ENCODE results near the gene IRF2. TPM values are rescaled to one million over a fixed set of nuclear protein-coding genes. Genes with fewer than 3 reads are reported as not detected.
A peak's percentile ranks its signal among the peaks of the same experiment; 100 is the strongest.

The IRF2 gene
- total RNA-seq, 4 donors from 2014 or later: 23.7 to 36.8 (median 30.4) TPM

DNA sequence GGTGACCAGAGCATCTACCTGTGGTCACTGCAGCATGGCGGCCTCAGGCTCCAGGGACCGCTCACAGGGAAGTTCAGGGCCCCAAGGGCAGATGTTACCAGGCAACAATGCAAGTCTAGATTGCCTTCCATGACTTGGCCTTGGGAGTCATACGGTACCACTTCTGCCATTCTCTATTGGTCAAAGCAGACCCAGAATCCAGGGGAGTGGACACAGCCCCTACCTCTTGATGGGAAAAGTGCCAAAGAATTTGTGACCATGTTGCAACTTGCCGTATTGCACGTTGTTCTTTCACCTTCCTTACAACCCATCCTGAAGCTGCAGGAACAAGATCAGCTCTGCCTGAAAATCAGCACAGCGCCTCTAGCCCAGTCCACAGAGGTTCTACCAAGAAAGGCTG, 111.1 kb downstream of the IRF2 start:
- Histone ChIP-seq H3K36me3 (no peaks in the 10 kb centered on the region), H3K9me3 (no peaks in the 10 kb centered on the region), H3K4me1 (peaks cover 0 to 41% (median 6%) of the 10 kb centered on the region in 4 donors), H3K4me3 (no peak overlapping the region), H3K27me3 (no peaks in the 10 kb centered on the region), H3K27ac (no peak overlapping the region)
- TF ChIP-seq EP300 (IDR thresholded peaks at IDR 0.05) (no peak), POLR2A (IDR thresholded peaks at IDR 0.05) (no peak)
- TF ChIP-seq, protein P1, sequence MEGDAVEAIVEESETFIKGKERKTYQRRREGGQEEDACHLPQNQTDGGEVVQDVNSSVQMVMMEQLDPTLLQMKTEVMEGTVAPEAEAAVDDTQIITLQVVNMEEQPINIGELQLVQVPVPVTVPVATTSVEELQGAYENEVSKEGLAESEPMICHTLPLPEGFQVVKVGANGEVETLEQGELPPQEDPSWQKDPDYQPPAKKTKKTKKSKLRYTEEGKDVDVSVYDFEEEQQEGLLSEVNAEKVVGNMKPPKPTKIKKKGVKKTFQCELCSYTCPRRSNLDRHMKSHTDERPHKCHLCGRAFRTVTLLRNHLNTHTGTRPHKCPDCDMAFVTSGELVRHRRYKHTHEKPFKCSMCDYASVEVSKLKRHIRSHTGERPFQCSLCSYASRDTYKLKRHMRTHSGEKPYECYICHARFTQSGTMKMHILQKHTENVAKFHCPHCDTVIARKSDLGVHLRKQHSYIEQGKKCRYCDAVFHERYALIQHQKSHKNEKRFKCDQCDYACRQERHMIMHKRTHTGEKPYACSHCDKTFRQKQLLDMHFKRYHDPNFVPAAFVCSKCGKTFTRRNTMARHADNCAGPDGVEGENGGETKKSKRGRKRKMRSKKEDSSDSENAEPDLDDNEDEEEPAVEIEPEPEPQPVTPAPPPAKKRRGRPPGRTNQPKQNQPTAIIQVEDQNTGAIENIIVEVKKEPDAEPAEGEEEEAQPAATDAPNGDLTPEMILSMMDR (IDR thresholded peaks at IDR 0.05): no peak
- DNase-seq (ENCODE audit: low spot score in 2 of 2): no peak
- WGBS, 2 donors: 95 to 98% methylated on average over 6 of the region's 6 CpGs

DNA sequence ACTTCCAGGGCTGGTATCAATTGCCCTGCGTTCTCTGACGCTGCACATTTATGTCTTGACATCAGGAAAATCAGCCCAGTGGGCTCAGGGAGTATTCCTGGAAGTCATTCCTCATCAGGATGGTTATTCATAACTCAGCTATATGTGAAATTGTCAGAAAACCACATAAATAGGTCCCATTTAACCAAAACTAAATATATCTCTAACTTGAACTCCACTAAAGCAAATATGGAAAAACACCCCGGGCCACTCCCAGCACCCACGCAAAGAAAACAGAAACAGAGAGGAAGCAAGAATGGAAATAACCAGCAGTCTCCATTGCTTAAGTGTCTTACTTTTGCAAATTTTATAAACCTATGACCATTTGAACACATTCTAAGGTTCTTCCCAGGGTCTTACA, 112.0 kb downstream of the IRF2 start:
- Histone ChIP-seq H3K4me1 (peaks cover 0 to 41% (median 6%) of the 10 kb centered on the region in 4 donors), H3K9me3 (no peaks in the 10 kb centered on the region), H3K36me3 (no peaks in the 10 kb centered on the region), H3K27me3 (no peaks in the 10 kb centered on the region), H3K27ac (peak overlapping the region in 2 of 4 donors; percentile 70 to 79), H3K4me3 (no peak overlapping the region)
- no peak for DNase-seq (ENCODE audit: low spot score in 2 of 2)
- TF ChIP-seq POLR2A (IDR thresholded peaks at IDR 0.05) (no peak), EP300 (IDR thresholded peaks at IDR 0.05) (no peak)
- WGBS, 2 donors: 64 to 74% methylated on average over 4 of the region's 4 CpGs

DNA sequence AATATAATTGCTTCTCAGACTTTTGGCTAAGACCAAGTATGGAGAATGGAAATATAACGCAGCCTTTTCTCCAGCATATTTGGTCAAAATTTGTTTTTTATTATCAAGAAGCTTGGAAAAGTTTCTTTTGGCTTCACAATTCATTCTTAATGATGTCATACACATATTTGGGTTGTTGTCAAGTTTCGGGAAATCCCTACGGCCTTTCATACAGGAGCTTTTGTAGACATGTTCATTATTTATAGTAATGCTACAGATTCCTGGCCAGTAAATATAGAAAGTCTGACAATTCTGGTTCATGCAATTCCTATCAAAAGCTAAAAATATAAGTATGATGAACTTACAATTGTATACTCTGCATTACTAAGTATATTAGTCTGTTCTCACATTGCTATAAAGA, 112.9 kb downstream of the IRF2 start:
- TF ChIP-seq EP300 (IDR thresholded peaks at IDR 0.05) (peak in 1 of 2 donors; percentile 4), POLR2A (IDR thresholded peaks at IDR 0.05) (no peak)
- WGBS, 2 donors: 18 to 29% methylated on average over 3 of the region's 3 CpGs
- H3K36me3 ChIP-seq: no peaks in the 10 kb centered on the region
- peak overlapping the region in 2 of 4 donors; percentile 70 to 79 for H3K27ac ChIP-seq
- no peaks in the 10 kb centered on the region for H3K9me3 ChIP-seq
- no peak overlapping the region for H3K4me3 ChIP-seq
- DNase-seq (ENCODE audit: low spot score in 2 of 2): peak in 1 of 2 donors; percentile 42
- no peaks in the 10 kb centered on the region for H3K27me3 ChIP-seq
- peaks cover 0 to 41% (median 6%) of the 10 kb centered on the region in 4 donors for H3K4me1 ChIP-seq

DNA sequence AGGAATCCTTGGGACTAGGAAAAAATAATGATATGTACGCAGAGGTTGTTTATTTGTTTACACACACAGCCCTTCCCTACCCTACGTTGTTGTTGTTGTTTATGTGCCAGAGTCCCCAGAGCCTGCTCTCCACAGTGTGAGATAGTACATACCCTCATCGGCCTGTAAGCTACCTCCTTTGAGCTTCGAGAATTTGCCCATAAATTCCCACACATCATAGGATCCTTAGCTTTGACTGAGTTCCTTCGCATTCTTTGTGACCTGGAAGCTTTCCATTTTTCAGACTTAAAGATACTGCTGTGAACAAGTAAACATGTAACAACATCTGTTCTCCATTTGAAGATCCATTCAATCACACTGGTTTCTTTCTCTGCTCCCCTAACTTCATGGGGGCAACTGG, 114.5 kb downstream of the IRF2 start:
- no peaks in the 10 kb centered on the region for H3K9me3 ChIP-seq
- 71 to 77% methylated on average over 5 of the region's 5 CpGs for whole genome bisulfite sequencing, 2 donors
- TF ChIP-seq EP300 (IDR thresholded peaks at IDR 0.05) (no peak), POLR2A (IDR thresholded peaks at IDR 0.05) (no peak)
- TF ChIP-seq, protein P1 (IDR thresholded peaks at IDR 0.05): no peak
- peak overlapping the region in 2 of 4 donors; percentile 70 to 79 for H3K27ac ChIP-seq
- no peaks in the 10 kb centered on the region for H3K36me3 ChIP-seq
- no peaks in the 10 kb centered on the region for H3K27me3 ChIP-seq
- peaks cover 0 to 52% (median 8%) of the 10 kb centered on the region in 4 donors for H3K4me1 ChIP-seq
- no peak for DNase-seq (ENCODE audit: low spot score in 2 of 2)
- H3K4me3 ChIP-seq: no peak overlapping the region

DNA sequence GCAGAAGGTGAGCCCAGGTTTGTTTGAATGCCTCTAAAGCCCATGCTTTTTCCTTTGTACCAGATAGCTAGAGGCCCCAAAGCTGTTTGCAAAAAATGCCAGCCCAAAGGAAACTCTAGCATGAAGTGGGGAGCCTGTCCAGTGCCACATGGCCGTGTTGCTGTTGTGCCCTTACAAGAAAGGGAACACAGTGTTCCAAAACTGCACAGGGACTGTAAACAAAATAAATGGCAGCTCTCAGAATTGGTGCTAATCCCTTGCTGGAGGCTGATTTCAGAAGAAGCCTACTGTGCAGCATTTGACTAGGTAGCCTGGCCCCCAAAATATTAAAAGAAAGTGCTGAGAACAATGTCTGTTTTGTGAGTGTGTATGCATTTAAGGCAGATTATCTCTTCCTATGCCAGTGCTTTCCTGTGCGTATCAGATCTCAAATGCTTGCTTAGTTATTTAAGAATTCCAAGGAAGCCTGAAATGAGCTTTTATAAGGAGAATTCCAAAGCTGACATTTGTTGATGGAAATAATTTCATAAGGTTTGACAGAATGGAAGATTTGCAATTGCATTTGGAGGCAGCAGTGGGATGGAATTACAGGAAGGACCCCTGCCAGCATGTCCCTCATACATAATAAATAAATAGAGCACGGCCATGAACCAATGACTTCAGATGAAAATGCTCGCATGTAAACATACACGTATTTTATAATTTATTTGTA, 115.7 kb downstream of the IRF2 start:
- Histone ChIP-seq H3K36me3 (no peaks in the 10 kb centered on the region), H3K9me3 (no peaks in the 10 kb centered on the region), H3K4me1 (peaks cover 0 to 55% (median 10%) of the 10 kb centered on the region in 4 donors), H3K27ac (peak overlapping the region; percentile 16 to 79 (median 48)), H3K4me3 (no peak overlapping the region), H3K27me3 (no peaks in the 10 kb centered on the region)
- DNase-seq (ENCODE audit: low spot score in 2 of 2): no peak
- 60 to 65% methylated on average over 5 of the region's 5 CpGs for WGBS, 2 donors
- no peak for TF ChIP-seq POLR2A (IDR thresholded peaks at IDR 0.05)
- TF ChIP-seq, protein P1 (IDR thresholded peaks at IDR 0.05): no peak
- peak; percentile 57 to 81 for TF ChIP-seq EP300 (IDR thresholded peaks at IDR 0.05)

DNA sequence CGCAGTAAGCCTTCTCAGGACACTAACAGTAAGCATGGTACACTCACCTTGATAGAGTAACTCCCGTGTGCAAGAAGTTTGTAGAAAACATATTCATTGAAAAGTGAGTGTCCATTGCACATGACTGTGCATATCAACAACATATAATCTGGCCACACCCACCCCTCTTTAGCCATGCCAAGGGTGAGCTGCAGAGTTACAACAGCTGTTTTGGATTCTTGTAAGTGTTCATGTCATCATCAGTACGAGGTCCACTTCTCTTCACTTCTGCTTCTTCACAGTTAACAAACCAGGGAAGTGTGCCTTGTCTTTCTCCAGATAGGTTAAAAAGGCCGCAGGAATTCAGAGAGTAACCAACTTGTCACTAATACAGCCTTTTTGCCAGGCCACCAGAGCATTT, 116.6 kb downstream of the IRF2 start:
- no peaks in the 10 kb centered on the region for H3K9me3 ChIP-seq
- DNase-seq (ENCODE audit: low spot score in 2 of 2): no peak
- TF ChIP-seq EP300 (IDR thresholded peaks at IDR 0.05) (no peak), POLR2A (IDR thresholded peaks at IDR 0.05) (no peak)
- TF ChIP-seq, protein P1 (IDR thresholded peaks at IDR 0.05): no peak
- WGBS, 2 donors: 88 to 93% methylated on average over 4 of the region's 4 CpGs
- H3K27me3 ChIP-seq: no peaks in the 10 kb centered on the region
- H3K4me1 ChIP-seq: peaks cover 0 to 53% (median 10%) of the 10 kb centered on the region in 4 donors
- no peak overlapping the region for H3K4me3 ChIP-seq
- no peaks in the 10 kb centered on the region for H3K36me3 ChIP-seq
- peak overlapping the region in 3 of 4 donors; percentile 2 to 79 (median 74) for H3K27ac ChIP-seq
